ENCODE measurements around the gene TSPAN14. TPM values are rescaled to one million over a fixed set of nuclear protein-coding genes. Genes with fewer than 3 reads are reported as not detected.

Gene TSPAN14
- total and polyA plus RNA-seq, 2 experiments from 2014 or later, result 17.9 to 40.7 TPM

GRCh38 chr10:80457554-80458262 is 3.6 kb downstream of the TSPAN14 start:
- no peak overlapping the region for H3K27ac Mint-ChIP-seq
- H3F3A ChIP-seq (replicated peaks; ENCODE audit: low read depth), result peaks cover 6% of the 10 kb centered on the region; the same call in 1 of the 2 replicates
- H3K4me3 ChIP-seq, result no peak overlapping the region
- no peak overlapping the region for H3K4me2 ChIP-seq
- no peaks in the 10 kb centered on the region for H3K27me3 ChIP-seq (ENCODE audit: insufficient read depth)
- no peaks in the 10 kb centered on the region for H3K36me3 ChIP-seq (ENCODE audit: insufficient read depth)
- H3K4me3 Mint-ChIP-seq, result no peak overlapping the region
- peaks cover 66% of the 10 kb centered on the region for H3K4me1 Mint-ChIP-seq
- no peak overlapping the region for H3K27ac ChIP-seq (ENCODE audit: low read depth)
- TF ChIP-seq NANOG (IDR thresholded peaks at IDR 0.05; ENCODE audit: borderline replicate concordance) (no peak), CTCF (conservative IDR thresholded peaks at IDR 0.05; ENCODE audit: low read depth in 2 of 2) (peak; percentile 46 to 49)
- no peaks in the 10 kb centered on the region for H3K9me2 ChIP-seq (ENCODE audit: insufficient read depth)
- H3K79me2 ChIP-seq (replicated peaks; ENCODE audit: insufficient read depth), result peaks cover 75% of the 10 kb centered on the region
- ATAC-seq (peak; percentile 16), DNase-seq (ENCODE audit: low spot score) (peak; percentile 74)
- H3K36me3 Mint-ChIP-seq (ENCODE audit: low read depth), result no peaks in the 10 kb centered on the region
- no peak overlapping the region for H2AFZ ChIP-seq
- peaks cover 15% of the 10 kb centered on the region for H3K27me3 Mint-ChIP-seq (ENCODE audit: insufficient read depth, low read depth, poor library complexity)
- peaks cover 69% of the 10 kb centered on the region for H3K4me1 ChIP-seq (ENCODE audit: insufficient read depth)
- H3K9me3 Mint-ChIP-seq, result no peaks in the 10 kb centered on the region
- H4K20me1 ChIP-seq (replicated peaks; ENCODE audit: insufficient read depth), result peaks cover 49% of the 10 kb centered on the region

- H4K20me1 ChIP-seq (replicated peaks; ENCODE audit: insufficient read depth), result peaks cover 51% of the 10 kb centered on the region
- Mint-ChIP-seq H3K36me3 (ENCODE audit: low read depth) (no peaks in the 10 kb centered on the region), H3K27ac (no peak overlapping the region), H3K4me1 (peaks cover 69% of the 10 kb centered on the region), H3K4me3 (peak overlapping the region; percentile 50; the same call in 1 of the 3 replicates), H3K27me3 (ENCODE audit: insufficient read depth, low read depth, poor library complexity) (peaks cover 15% of the 10 kb centered on the region), H3K9me3 (no peaks in the 10 kb centered on the region)
- H3K4me3 ChIP-seq, result no peak overlapping the region
- H3F3A ChIP-seq (replicated peaks; ENCODE audit: low read depth), result peaks cover 3% of the 10 kb centered on the region; the same call in 1 of the 2 replicates
- peaks cover 70% of the 10 kb centered on the region for H3K4me1 ChIP-seq (ENCODE audit: insufficient read depth)
- no peak overlapping the region for H3K27ac ChIP-seq (ENCODE audit: low read depth)
- no peak for ATAC-seq
- no peaks in the 10 kb centered on the region for H3K27me3 ChIP-seq (ENCODE audit: insufficient read depth)
- no peaks in the 10 kb centered on the region for H3K9me2 ChIP-seq (ENCODE audit: insufficient read depth)
- H3K79me2 ChIP-seq (replicated peaks; ENCODE audit: insufficient read depth), result peaks cover 80% of the 10 kb centered on the region
- H3K36me3 ChIP-seq (ENCODE audit: insufficient read depth), result no peaks in the 10 kb centered on the region
- no peak for DNase-seq (ENCODE audit: low spot score)
- H2AFZ ChIP-seq, result no peak overlapping the region
- H3K4me2 ChIP-seq, result no peak overlapping the region
- TF ChIP-seq ZNF462 (CRISPR knock-in tag; IDR thresholded peaks at IDR 0.05) (no peak), CTCF (conservative IDR thresholded peaks at IDR 0.05; ENCODE audit: low read depth in 2 of 2) (no peak), CREB1 (CRISPR knock-in tag; IDR thresholded peaks at IDR 0.05; ENCODE audit: low read depth) (no peak), POLR2AphosphoS5 (IDR thresholded peaks at IDR 0.05; ENCODE audit: low read depth) (no peak), ZNF331 (CRISPR knock-in tag; IDR thresholded peaks at IDR 0.05; ENCODE audit: low read depth) (no peak), STAT1 (IDR thresholded peaks at IDR 0.05; ENCODE audit: unreplicated experiment) (no peak), EZH2 (IDR thresholded peaks at IDR 0.05; ENCODE audit: low read depth, unreplicated experiment) (no peak), JUNB (IDR thresholded peaks at IDR 0.05; ENCODE audit: unreplicated experiment) (no peak), EZH2phosphoT487 (IDR thresholded peaks at IDR 0.05; ENCODE audit: unreplicated experiment) (no peak), NANOG (IDR thresholded peaks at IDR 0.05; ENCODE audit: borderline replicate concordance) (no peak)
Measured at GRCh38 chr10:80458263-80458625, 4.1 kb downstream of the TSPAN14 start.

All from GM23338 (cell line).